GM15510 (cell line): ENCODE measurements around the gene PRR35.

Experiments
- POLR2A ChIP-seq: IDR thresholded peaks from 3 replicates; pipeline ENCODE4 v1.6.1; 2011; ENCODE audit warnings: borderline replicate concordance; ENCODE audit not compliant: insufficient read length; ENCODE audit errors: extremely low read depth

Gene PRR35

DNA sequence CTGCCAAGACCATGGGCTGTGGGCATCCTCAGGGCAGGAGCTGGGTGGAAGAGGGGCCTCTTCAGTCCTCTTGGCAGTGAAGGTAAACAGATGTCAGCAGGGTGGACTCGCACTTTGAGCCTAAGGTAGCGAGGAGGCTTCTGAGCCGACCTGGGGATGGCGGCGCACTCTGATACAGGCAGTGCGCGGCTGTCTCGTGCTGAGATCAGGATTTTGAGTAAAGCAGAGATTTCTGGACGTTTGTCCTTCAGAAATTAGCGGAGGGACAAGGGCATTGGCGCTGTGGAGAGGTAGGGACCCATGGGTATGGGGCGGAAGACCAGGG lies 36.5 kb downstream of the PRR35 start:
- TF ChIP-seq POLR2A, result no peak

- TF ChIP-seq POLR2A, result no peak
Observed at GRCh38 chr16:598823-599739, 38.9 kb downstream of the PRR35 start.

- no peak for TF ChIP-seq POLR2A
Observed at GRCh38 chr16:600781-601180, 40.6 kb downstream of the PRR35 start.

GRCh38 chr16:603933-604332 lies 43.7 kb downstream of the PRR35 start:
- no peak for TF ChIP-seq POLR2A

- TF ChIP-seq POLR2A, result no peak
Observed at GRCh38 chr16:606656-607307, 46.6 kb downstream of the PRR35 start.

DNA sequence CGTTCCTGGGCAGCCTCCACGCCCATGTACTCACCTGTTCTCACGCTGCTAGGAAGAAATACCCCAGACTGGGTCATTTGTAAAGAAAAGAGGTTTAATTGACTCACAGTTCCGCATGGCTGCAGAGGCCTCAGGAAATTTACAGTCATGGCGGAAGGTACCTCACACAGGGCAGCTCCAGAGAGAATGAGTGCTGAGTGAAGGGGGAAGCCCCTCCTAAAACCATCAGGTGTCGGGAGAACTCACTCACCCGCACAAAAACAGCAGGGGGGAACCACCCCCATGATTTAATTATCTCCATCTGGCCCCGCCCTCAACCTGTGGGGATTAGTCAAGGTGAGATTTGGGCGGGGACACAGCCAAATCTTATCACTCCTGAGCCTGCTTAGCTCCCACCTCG lies 47.8 kb downstream of the PRR35 start:
- TF ChIP-seq POLR2A, result no peak

GRCh38 chr16:609316-609715 lies 49.1 kb downstream of the PRR35 start:
- no peak for TF ChIP-seq POLR2A

DNA sequence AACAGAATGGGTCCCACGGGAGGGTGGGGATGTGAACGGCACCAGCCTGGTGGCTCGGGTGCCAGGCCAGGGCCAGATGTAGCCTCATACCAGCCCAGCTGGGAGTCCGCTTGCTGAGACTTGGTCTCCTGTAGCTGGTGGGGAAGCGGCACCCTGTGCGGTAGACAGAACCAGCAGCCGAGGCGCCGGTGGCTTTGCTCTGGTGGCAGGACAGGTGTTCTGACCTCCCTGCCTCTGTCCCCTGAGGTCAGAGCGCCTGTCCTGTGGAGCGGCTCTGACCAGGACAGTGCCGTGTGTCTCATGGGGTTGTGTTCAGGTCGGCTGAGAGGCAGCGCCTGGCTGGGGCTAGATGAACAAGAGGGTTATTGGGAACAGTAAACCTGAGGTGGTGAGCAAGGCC lies 49.8 kb downstream of the PRR35 start:
- TF ChIP-seq POLR2A, result no peak

- no peak for TF ChIP-seq POLR2A
Observed at GRCh38 chr16:610513-611381, 50.6 kb downstream of the PRR35 start.

DNA sequence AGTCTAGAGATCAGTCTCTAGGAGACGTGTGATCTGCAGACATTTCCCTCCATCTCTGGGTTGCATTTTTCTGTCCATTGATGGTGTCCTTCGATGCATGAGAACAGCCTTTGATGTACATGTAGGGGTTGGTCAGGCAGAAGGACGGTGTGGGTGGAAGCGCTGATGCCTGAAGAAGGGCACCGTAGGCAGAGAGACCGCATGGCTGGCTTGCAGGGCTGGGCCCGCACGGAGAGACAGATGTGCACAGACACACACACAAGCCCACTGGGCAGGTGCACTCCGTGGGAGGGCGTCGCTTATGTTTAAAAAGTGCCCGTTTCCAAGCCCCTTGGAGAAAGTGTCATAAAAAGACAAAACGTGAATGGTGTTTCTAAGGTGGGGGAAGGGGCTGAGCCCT lies 54.9 kb downstream of the PRR35 start:
- TF ChIP-seq POLR2A, result no peak
